ENCODE data around the gene MOBP. TPM values are rescaled to one million over a fixed set of nuclear protein-coding genes. Genes with fewer than 3 reads are reported as not detected.

Gene MOBP
- total RNA-seq, 4 donors from 2014 or later, result not detected

GRCh38 chr3:39427506-39427905 lies 40.0 kb upstream of the MOBP start:
- intact Hi-C loops (cut with DNase I), result no loop called here
- Histone ChIP-seq H3K36me3 (no peaks in the 10 kb centered on the region), H3K27ac (no peak overlapping the region), H3K4me1 (no peaks in the 10 kb centered on the region), H3K9me3 (no peaks in the 10 kb centered on the region), H3K27me3 (peaks cover 0 to 22% (median 0%) of the 10 kb centered on the region in 4 donors), H3K4me3 (no peak overlapping the region)
- no peak for TF ChIP-seq POLR2A (IDR thresholded peaks at IDR 0.05)
- TF ChIP-seq, protein P1, sequence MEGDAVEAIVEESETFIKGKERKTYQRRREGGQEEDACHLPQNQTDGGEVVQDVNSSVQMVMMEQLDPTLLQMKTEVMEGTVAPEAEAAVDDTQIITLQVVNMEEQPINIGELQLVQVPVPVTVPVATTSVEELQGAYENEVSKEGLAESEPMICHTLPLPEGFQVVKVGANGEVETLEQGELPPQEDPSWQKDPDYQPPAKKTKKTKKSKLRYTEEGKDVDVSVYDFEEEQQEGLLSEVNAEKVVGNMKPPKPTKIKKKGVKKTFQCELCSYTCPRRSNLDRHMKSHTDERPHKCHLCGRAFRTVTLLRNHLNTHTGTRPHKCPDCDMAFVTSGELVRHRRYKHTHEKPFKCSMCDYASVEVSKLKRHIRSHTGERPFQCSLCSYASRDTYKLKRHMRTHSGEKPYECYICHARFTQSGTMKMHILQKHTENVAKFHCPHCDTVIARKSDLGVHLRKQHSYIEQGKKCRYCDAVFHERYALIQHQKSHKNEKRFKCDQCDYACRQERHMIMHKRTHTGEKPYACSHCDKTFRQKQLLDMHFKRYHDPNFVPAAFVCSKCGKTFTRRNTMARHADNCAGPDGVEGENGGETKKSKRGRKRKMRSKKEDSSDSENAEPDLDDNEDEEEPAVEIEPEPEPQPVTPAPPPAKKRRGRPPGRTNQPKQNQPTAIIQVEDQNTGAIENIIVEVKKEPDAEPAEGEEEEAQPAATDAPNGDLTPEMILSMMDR (IDR thresholded peaks at IDR 0.05), result no peak
- no peak for DNase-seq
- 88 to 100% methylated on average over 1 of the region's 1 CpG for WGBS, 2 donors

GRCh38 chr3:39428745-39429201 lies 38.7 kb upstream of the MOBP start:
- no peak for DNase-seq
- no peaks in the 10 kb centered on the region for H3K9me3 ChIP-seq
- H3K4me3 ChIP-seq, result no peak overlapping the region
- H3K36me3 ChIP-seq, result no peaks in the 10 kb centered on the region
- intact Hi-C loops (cut with DNase I), result no loop called here
- H3K27me3 ChIP-seq, result peaks cover 0 to 22% (median 0%) of the 10 kb centered on the region in 4 donors
- peaks cover 0 to 6% (median 3%) of the 10 kb centered on the region in 3 donors for H3K4me1 ChIP-seq
- TF ChIP-seq, protein P1 (IDR thresholded peaks at IDR 0.05), result no peak
- no peak for TF ChIP-seq POLR2A (IDR thresholded peaks at IDR 0.05)
- peak overlapping the region in 2 of 4 donors; percentile 28 to 44 for H3K27ac ChIP-seq
- 33 to 52% methylated on average over 6 of the region's 22 CpGs for WGBS, 2 donors

GRCh38 chr3:39429466-39429865 lies 38.0 kb upstream of the MOBP start:
- TF ChIP-seq POLR2A (IDR thresholded peaks at IDR 0.05), result no peak
- TF ChIP-seq, protein P1 (IDR thresholded peaks at IDR 0.05), result no peak
- WGBS, 2 donors, result 87% methylated on average over 10 to 11 of the region's 11 CpGs

GRCh38 chr3:39432342-39432741 lies 35.1 kb upstream of the MOBP start:
- 41 to 61% methylated on average over 5 of the region's 5 CpGs for WGBS, 2 donors
- intact Hi-C loops (cut with DNase I), result no loop called here
- no peaks in the 10 kb centered on the region for H3K36me3 ChIP-seq
- peaks cover 0 to 13% (median 9%) of the 10 kb centered on the region in 3 donors for H3K4me1 ChIP-seq
- peaks cover 0 to 22% (median 0%) of the 10 kb centered on the region in 4 donors for H3K27me3 ChIP-seq
- no peaks in the 10 kb centered on the region for H3K9me3 ChIP-seq
- no peak overlapping the region for H3K4me3 ChIP-seq
- no peak for TF ChIP-seq POLR2A (IDR thresholded peaks at IDR 0.05)
- TF ChIP-seq, protein P1 (IDR thresholded peaks at IDR 0.05), result no peak
- no peak for DNase-seq
- H3K27ac ChIP-seq, result no peak overlapping the region

More at GRCh38 chr3:39429466-39429865, 38.0 kb upstream of the MOBP start:
- peaks cover 0 to 22% (median 0%) of the 10 kb centered on the region in 4 donors for H3K27me3 ChIP-seq
- no peak for DNase-seq
- intact Hi-C loops (cut with DNase I), result no loop called here
- H3K9me3 ChIP-seq, result no peaks in the 10 kb centered on the region
- H3K4me3 ChIP-seq, result no peak overlapping the region
- H3K4me1 ChIP-seq, result peaks cover 0 to 13% (median 9%) of the 10 kb centered on the region in 3 donors
- H3K27ac ChIP-seq, result peak overlapping the region in 1 of 4 donors; percentile 28
- no peaks in the 10 kb centered on the region for H3K36me3 ChIP-seq

DNA sequence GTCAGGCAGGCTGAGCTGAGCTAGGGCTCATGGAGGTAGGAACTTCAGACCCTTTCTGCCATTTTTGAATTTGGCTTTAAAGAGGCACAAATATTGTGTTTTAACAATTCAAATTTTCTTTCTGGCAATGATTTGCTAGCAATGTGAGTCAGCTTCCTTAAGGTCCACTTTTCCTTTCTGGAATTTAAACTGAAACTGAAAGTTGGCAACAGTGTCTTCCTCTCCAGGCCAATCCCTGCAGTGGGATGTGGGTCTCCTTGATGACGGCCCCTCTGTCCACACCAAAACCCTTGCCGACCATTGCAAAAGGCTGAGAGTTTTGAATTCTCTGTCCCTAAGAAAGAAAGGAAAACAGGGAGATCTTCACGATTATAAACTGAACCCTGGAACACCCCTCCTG lies 33.8 kb upstream of the MOBP start:
- Histone ChIP-seq H3K4me3 (no peak overlapping the region), H3K9me3 (no peaks in the 10 kb centered on the region), H3K4me1 (peaks cover 0 to 13% (median 9%) of the 10 kb centered on the region in 3 donors), H3K27ac (peak overlapping the region in 2 of 4 donors; percentile 7 to 34), H3K27me3 (peaks cover 0 to 18% (median 0%) of the 10 kb centered on the region in 4 donors), H3K36me3 (no peaks in the 10 kb centered on the region)
- 56 to 69% methylated on average over 2 to 3 of the region's 3 CpGs for WGBS, 2 donors
- no peak for DNase-seq
- intact Hi-C loops (cut with DNase I), result no loop called here
- TF ChIP-seq, protein P1 (IDR thresholded peaks at IDR 0.05), result no peak
- TF ChIP-seq POLR2A (IDR thresholded peaks at IDR 0.05), result no peak
